IPS-15b (cell line): ENCODE data around the gene FOXP4.
A peak's percentile ranks its signal among the peaks of the same experiment; 100 is the strongest.

ENCODE experiments used
- H3K27me3 ChIP-seq: one replicate; pipeline ENCODE4 v1.6.1; 2013; ENCODE audit warnings: low read length; ENCODE audit not compliant: control insufficient read depth, insufficient read depth
- H3K36me3 ChIP-seq: one replicate; pipeline ENCODE4 v1.6.1; 2013; ENCODE audit warnings: low read length; ENCODE audit not compliant: control insufficient read depth, insufficient read depth
- H3K4me1 ChIP-seq: one replicate; pipeline ENCODE4 v1.6.1; 2013; ENCODE audit warnings: mild to moderate bottlenecking, low read length; ENCODE audit not compliant: control insufficient read depth, insufficient read depth
- H3K4me3 ChIP-seq: one replicate; pipeline ENCODE4 v1.5.1; 2013; ENCODE audit warnings: low read depth, low read length
- H3K9ac ChIP-seq: one replicate; pipeline ENCODE4 v1.6.1; 2013; ENCODE audit warnings: low read depth, mild to moderate bottlenecking, low read length
- H3K9me3 ChIP-seq: one replicate; pipeline ENCODE4 v1.6.1; 2013; ENCODE audit warnings: mild to moderate bottlenecking, low read length; ENCODE audit not compliant: control insufficient read depth, insufficient read depth

Gene FOXP4

GRCh38 chr6:41599015-41599851, 53.1 kb downstream of the FOXP4 start:
- H3K4me1 ChIP-seq = peaks cover 9% of the 10 kb centered on the region
- H3K27me3 ChIP-seq = peaks cover 3% of the 10 kb centered on the region
- H3K9ac ChIP-seq = no peak overlapping the region
- peaks cover 7% of the 10 kb centered on the region for H3K36me3 ChIP-seq
- no peaks in the 10 kb centered on the region for H3K9me3 ChIP-seq
- H3K4me3 ChIP-seq = no peak overlapping the region

DNA sequence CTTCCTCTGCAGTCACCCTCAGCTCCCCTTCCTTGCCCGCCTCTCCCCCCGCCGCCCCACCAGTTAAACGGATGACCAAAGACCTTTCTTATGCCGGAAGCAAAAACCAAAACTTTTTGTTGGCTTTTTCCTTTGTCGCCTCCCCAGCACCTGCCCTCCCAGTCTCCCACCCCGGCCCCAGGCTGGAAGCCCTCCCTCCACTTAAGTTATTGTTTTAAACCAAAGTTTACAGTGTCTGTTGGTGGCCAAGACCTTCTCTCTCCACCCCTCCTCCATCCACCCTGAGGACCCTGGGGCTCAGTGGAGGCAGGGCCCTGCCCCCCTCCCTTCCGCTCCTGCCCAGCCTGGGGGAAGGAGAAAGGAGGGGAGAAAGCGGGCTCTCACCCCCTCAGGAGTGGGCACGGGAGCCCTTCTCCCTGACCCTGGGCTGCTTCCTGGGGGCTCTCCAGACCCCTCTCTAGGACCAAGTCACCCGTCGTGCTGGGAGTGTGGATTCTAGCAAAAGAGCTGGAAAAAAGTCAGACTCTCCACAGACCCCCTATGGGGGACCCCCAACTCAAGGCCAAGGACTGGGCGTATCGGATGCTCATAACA, 53.8 kb downstream of the FOXP4 start:
- H3K4me1 ChIP-seq = peaks cover 9% of the 10 kb centered on the region
- H3K27me3 ChIP-seq = peaks cover 3% of the 10 kb centered on the region
- no peaks in the 10 kb centered on the region for H3K9me3 ChIP-seq
- H3K4me3 ChIP-seq = no peak overlapping the region
- no peak overlapping the region for H3K9ac ChIP-seq
- peaks cover 7% of the 10 kb centered on the region for H3K36me3 ChIP-seq

- Histone ChIP-seq H3K9ac (no peak overlapping the region), H3K36me3 (peaks cover 7% of the 10 kb centered on the region), H3K9me3 (no peaks in the 10 kb centered on the region), H3K4me3 (no peak overlapping the region), H3K27me3 (peaks cover 3% of the 10 kb centered on the region), H3K4me1 (peaks cover 9% of the 10 kb centered on the region)
These were observed 54.5 kb downstream of the FOXP4 start for GRCh38 chr6:41600499-41601247.

DNA sequence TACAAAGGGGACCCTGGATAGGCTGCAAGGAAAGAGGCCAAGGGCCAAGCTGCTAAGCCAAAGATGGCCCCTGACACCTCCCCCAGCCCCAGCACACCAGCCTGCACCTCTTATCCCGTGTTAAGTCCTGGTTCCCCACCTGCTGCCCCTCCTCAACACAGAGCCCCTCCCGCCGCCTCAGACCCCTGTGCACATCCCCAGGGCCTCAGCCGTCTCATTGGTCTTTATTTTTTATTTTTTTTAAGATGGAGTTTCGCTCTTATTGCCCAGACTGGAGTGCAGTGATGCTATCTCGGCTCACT, 55.0 kb downstream of the FOXP4 start:
- H3K27me3 ChIP-seq = peaks cover 3% of the 10 kb centered on the region
- no peaks in the 10 kb centered on the region for H3K9me3 ChIP-seq
- H3K9ac ChIP-seq = no peak overlapping the region
- peaks cover 4% of the 10 kb centered on the region for H3K36me3 ChIP-seq
- peaks cover 9% of the 10 kb centered on the region for H3K4me1 ChIP-seq
- no peak overlapping the region for H3K4me3 ChIP-seq

- Histone ChIP-seq H3K4me3 (no peak overlapping the region), H3K27me3 (peaks cover 3% of the 10 kb centered on the region), H3K9ac (no peak overlapping the region), H3K36me3 (peaks cover 3% of the 10 kb centered on the region), H3K9me3 (no peaks in the 10 kb centered on the region), H3K4me1 (peaks cover 6% of the 10 kb centered on the region)
These were observed 56.2 kb downstream of the FOXP4 start for GRCh38 chr6:41602422-41602743.

- H3K4me3 ChIP-seq = peak overlapping the region; percentile 35
These were observed 56.9 kb downstream of the FOXP4 start for GRCh38 chr6:41602864-41603608.

GRCh38 chr6:41604006-41604405, 57.8 kb downstream of the FOXP4 start:
- no peaks in the 10 kb centered on the region for H3K9me3 ChIP-seq
- H3K27me3 ChIP-seq = peaks cover 3% of the 10 kb centered on the region
- peaks cover 3% of the 10 kb centered on the region for H3K36me3 ChIP-seq
- no peak overlapping the region for H3K9ac ChIP-seq
- peaks cover 6% of the 10 kb centered on the region for H3K4me1 ChIP-seq
- H3K4me3 ChIP-seq = no peak overlapping the region

More at GRCh38 chr6:41602864-41603608, 56.9 kb downstream of the FOXP4 start:
- no peaks in the 10 kb centered on the region for H3K9me3 ChIP-seq
- H3K27me3 ChIP-seq = peaks cover 3% of the 10 kb centered on the region
- no peak overlapping the region for H3K9ac ChIP-seq
- peaks cover 6% of the 10 kb centered on the region for H3K4me1 ChIP-seq
- peaks cover 3% of the 10 kb centered on the region for H3K36me3 ChIP-seq

DNA sequence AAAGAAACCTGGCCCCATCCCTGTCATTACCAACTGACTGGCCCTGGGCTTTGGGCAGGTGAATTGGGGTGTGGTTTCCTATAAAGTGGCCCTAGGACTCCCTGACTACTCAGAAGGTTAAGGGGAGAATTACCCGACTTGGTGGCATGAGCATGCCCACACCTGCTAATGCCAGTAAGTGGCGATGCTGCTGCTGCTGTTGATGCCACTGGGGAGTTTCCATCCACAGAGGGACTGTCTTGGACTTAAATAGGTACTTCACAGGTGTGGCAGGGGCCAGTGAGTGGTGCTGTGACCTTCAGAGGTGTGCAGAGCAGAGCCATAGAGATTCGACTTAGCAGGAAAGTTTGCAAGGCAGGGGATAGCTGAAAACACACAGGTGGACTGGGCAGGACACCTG, 59.5 kb downstream of the FOXP4 start:
- Histone ChIP-seq H3K4me1 (peaks cover 6% of the 10 kb centered on the region), H3K4me3 (no peak overlapping the region), H3K9me3 (no peaks in the 10 kb centered on the region), H3K27me3 (peaks cover 3% of the 10 kb centered on the region), H3K36me3 (no peaks in the 10 kb centered on the region), H3K9ac (no peak overlapping the region)

DNA sequence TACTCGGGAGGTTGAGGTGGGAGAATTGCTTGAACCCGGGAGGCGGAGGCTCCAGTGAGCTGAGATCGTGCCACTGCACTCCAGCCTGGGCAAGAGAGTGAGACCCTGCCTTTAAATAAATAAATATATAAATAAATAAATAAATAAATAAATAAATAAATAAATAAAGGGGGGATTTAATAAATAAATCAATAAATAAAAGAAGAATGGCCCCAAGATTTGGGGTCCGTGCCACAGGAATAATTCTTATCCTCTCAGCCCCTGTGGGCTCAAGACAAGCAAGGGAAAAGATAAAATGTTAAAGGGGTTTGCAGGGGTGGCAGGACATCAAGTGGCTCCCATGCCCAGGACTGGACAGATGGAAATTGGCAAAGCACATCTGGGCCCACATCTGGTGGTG, 60.9 kb downstream of the FOXP4 start:
- Histone ChIP-seq H3K36me3 (no peaks in the 10 kb centered on the region), H3K9ac (no peak overlapping the region), H3K9me3 (no peaks in the 10 kb centered on the region), H3K27me3 (peaks cover 3% of the 10 kb centered on the region), H3K4me1 (peaks cover 6% of the 10 kb centered on the region), H3K4me3 (no peak overlapping the region)

DNA sequence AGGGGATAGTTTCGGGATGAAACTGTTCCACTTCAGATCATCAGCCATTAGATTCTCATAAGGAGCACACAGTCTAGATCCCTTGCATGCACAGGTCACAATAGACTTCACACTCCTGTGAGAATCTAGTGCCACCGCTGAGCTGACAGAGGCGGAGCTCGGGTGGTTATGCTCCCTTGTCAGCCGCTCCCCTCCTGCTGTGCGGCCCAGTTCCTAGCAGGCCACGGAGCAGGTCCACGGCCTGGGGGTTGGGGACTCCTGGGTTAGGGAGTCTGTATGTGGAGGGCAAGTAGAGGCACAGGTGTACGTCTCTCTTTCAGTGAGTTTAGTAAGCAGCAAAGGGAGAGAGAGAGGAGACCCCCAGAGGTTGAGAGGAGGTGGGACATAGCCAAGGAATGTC, 61.6 kb downstream of the FOXP4 start:
- Histone ChIP-seq H3K9me3 (no peaks in the 10 kb centered on the region), H3K4me3 (no peak overlapping the region), H3K9ac (no peak overlapping the region), H3K27me3 (no peaks in the 10 kb centered on the region), H3K4me1 (peaks cover 2% of the 10 kb centered on the region), H3K36me3 (no peaks in the 10 kb centered on the region)

DNA sequence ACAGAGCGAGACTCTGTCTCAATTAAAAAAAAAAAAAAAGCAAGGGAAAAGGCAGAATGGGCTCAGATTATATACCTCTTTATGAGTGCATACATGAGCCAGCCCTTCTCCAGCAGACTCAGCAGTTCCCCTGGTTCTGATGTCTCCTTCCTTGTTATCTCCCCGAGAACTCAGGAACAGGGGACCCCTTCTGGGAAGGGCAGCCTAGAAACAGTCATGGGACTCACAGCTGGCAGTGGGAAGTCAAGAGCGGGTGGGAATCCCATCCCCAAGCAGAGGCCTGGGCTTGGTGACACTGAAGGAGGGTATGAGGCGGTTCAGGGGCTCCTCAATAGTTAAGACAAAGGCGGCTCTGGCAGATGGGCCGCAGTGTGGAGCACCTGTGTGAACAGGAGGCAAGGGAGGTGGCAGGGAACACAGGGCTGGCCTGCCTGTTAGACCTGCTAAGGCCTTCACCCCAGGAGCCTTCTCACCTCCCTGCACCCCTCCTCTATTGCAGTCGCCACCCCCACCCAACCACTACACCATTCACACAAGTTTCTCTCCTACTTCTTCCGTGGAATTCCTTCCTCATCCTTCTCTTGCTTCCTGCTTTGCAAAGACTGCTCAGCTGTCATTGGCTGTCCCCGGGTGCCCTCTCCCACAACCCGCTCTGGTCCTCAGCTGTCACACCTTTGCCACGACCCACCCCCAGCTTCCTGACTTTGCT, 62.4 kb downstream of the FOXP4 start:
- no peaks in the 10 kb centered on the region for H3K27me3 ChIP-seq
- no peaks in the 10 kb centered on the region for H3K36me3 ChIP-seq
- no peak overlapping the region for H3K9ac ChIP-seq
- H3K4me3 ChIP-seq = no peak overlapping the region
- H3K4me1 ChIP-seq = no peaks in the 10 kb centered on the region
- no peaks in the 10 kb centered on the region for H3K9me3 ChIP-seq
